ENCODE data around the gene SAPCD2.

DNA sequence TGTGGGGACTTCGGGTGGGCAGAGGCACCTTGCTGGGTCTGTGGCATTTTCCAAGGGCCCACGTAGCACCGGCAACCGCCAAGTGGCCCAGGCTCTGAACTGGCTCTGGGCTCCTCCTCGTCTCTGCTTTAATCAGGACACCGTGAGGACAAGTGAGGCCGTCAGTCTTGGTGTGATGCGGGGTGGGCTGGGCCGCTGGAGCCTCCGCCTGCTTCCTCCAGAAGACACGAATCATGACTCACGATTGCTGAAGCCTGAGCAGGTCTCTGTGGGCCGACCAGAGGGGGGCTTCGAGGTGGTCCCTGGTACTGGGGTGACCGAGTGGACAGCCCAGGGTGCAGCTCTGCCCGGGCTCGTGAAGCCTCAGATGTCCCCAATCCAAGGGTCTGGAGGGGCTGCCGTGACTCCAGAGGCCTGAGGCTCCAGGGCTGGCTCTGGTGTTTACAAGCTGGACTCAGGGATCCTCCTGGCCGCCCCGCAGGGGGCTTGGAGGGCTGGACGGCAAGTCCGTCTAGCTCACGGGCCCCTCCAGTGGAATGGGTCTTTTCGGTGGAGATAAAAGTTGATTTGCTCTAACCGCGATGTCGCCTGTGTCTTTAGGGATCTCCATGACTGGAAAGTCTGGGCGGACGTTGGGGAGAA lies 38.4 kb upstream of the SAPCD2 start:
- TF ChIP-seq, protein P1, sequence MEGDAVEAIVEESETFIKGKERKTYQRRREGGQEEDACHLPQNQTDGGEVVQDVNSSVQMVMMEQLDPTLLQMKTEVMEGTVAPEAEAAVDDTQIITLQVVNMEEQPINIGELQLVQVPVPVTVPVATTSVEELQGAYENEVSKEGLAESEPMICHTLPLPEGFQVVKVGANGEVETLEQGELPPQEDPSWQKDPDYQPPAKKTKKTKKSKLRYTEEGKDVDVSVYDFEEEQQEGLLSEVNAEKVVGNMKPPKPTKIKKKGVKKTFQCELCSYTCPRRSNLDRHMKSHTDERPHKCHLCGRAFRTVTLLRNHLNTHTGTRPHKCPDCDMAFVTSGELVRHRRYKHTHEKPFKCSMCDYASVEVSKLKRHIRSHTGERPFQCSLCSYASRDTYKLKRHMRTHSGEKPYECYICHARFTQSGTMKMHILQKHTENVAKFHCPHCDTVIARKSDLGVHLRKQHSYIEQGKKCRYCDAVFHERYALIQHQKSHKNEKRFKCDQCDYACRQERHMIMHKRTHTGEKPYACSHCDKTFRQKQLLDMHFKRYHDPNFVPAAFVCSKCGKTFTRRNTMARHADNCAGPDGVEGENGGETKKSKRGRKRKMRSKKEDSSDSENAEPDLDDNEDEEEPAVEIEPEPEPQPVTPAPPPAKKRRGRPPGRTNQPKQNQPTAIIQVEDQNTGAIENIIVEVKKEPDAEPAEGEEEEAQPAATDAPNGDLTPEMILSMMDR (IDR thresholded peaks at IDR 0.05) = no peak
- TF ChIP-seq POLR2A (IDR thresholded peaks at IDR 0.05) = no peak
- TF ChIP-seq EP300 (IDR thresholded peaks at IDR 0.05) = no peak

All from ovary (tissue), 3 donors.